NCI-H2227 treated with DMSO at 0.1 percent for 48 hours (cell line): Measurements from ENCODE around the gene ZYX.
"Not testable (repeated sequence)": the region's sequence is repeated elsewhere in the genome, so short reads cannot be mapped to it uniquely, and the experiment has no call there.

Experiments
- DNase-seq: peaks from one replicate; lab custom pipeline; 2025; lab: John Stamatoyannopoulos, UW

Gene ZYX

DNA sequence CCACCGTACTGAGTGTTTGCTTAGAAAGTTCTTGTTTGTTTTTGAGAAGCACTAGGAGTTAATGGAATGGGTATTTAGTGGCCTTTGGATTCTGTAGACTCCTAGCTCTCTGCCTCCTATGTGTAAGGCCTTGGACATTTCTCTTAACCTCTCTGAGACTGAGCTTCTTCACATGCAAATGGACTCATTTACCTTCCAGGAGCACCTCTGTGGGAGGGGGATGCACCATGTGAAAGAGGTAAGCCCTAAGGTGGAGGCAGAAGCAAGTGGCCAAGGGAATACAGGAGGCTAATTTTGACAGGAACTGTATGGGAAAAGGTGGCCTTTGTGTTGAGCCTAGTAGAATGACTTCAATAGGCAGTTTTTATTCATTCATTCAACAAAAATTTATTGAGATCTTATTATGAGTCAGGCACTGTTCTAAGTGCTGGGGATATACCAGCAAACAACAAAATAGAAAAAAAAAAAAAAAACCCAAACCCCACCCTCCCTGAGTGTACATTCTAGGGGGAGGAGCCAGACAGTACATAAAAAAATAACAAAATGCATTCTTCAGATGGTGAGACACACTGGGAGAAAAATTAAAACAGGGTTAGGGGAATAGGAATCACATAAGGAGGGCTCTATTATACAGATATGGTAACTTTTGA is 36.7 kb downstream of the ZYX start:
- DNase-seq = no peak

DNA sequence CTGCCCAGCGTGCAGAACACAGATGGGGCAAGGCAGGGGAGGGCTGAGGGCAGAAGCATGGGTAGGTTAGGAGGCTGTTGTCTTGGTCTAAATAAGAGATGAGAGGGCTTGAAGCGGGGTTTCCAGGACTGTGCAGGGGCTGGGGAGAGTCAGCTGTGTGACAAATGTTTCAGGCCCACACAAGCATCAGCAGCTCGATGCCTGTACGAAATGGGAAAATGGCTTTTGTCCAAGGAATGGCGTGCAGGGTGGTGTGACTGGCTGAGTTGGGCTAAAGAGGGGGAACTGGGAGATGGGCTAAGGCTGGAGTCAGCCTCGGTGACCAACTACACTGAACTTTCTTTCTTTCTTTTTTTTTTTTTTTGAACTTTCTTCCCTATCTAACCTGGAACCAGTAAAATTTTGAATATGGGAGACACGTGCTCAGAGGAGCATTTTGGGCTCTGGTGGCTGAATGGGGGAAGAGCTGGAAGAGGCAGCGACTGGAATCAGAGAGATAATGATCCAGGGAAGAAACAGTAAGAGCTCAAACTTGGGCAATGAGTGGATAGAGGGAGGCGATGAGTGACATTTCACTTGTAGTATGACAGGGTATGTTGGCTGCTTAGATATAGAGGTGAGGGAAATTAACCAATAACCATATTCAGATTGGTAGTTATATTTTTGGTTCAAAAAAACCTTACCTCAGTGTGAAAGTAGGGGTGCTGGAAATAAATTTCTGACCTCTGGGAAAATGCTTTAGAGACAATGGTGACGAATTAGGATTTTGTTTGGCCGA is 37.7 kb downstream of the ZYX start:
- no peak for DNase-seq

- DNase-seq = no peak
Measured at GRCh38 chr7:143419880-143420279, 38.7 kb downstream of the ZYX start.

DNA sequence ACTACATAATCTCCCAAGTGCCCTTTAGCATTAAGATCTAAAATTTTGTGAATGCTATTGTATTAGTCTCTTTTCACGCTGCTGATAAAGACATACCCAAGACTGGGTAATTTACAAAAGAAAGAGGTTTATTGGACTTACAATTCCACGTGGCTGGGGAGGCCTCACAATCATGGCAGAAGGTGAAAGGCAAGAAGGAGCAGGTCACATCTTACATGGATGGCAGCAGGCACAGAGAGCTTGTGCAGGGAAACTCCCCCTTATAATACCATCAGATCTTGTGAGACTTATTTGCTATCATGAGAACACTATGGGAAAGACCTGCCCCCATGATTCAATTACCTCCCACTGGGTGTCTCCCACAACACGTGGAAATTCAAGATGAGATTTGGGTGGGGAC is 39.5 kb downstream of the ZYX start:
- not testable (repeated sequence) for DNase-seq

- no peak for DNase-seq
Measured at GRCh38 chr7:143422033-143422432, 40.9 kb downstream of the ZYX start.

GRCh38 chr7:143424476-143424875 is 43.3 kb downstream of the ZYX start:
- not testable (repeated sequence) for DNase-seq

DNA sequence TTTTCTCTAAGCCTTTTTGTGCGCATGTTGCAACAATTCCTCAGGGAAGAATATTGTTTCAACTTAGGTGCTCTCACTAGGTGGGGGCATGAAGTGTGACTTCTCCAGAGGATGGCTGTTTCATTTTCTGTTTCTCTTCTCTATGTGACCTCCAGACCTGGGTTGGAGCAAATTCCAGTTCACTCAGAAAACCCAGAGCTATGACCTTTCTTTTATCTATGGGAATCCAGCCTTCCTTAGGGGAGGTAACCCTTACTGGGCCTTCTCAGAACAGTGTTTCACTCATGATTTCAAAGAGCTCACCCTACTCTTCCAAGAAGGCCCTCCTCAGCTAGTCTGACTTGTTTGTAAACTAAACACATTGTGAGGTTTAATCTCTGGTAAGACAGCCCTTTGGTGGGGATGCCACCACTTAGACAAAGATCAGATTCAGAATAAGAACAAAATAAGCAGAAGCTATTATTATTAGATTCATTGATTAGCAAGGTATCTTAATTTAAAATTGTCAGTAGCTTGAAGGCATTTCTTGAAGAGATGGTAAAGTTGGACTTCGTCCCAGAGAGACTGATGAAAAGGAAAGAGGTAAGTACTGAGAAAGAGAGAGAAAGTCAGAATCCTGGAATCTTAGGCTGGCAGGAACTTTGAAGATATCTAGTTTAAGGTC is 45.5 kb downstream of the ZYX start:
- DNase-seq = no peak

DNA sequence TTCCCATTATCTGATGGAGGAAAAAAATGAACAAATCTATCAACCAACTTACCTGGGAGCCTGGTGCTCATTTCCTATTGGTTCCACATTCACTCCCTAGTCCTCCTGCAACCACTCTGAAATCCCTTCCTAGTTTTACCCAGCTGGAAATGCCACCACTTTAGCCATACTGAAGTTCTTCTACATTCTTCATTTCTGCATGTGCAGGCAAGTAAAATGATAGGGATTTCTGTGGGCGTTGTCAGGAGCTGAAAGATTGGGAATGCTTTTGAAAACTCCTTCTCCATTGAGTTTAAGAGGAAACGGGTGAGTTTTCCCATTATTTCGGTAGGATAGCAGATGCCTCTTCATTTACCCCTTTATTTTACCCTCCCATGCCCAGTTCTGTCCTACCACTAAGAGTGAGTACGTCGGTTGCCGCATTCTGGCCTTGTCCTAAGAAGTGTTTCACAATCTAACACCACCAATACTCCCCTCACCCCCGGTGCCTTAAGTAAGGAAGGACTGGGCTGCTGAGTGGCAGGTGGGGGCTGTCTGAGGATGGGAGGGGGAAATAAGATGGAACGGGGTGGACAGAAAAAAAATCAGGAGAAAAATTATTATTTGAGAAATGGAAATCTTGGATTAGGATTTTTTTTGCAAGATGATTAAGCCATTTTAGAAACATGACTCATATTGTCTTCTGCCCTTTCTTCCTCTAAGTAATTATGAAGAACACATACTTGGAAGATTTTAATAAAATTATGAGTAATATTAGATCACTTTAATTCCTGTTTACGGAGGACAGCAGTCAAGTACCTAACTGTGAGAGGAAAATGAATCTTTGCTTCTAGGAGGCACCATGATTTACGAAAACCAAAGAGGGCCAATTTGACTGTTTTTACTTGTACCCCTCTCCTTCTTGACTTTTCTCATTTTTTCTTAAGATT is 48.9 kb downstream of the ZYX start:
- DNase-seq = no peak

- DNase-seq = no peak
Measured at GRCh38 chr7:143431109-143431508, 50.0 kb downstream of the ZYX start.

- no peak for DNase-seq
Measured at GRCh38 chr7:143433759-143434158, 52.6 kb downstream of the ZYX start.

DNA sequence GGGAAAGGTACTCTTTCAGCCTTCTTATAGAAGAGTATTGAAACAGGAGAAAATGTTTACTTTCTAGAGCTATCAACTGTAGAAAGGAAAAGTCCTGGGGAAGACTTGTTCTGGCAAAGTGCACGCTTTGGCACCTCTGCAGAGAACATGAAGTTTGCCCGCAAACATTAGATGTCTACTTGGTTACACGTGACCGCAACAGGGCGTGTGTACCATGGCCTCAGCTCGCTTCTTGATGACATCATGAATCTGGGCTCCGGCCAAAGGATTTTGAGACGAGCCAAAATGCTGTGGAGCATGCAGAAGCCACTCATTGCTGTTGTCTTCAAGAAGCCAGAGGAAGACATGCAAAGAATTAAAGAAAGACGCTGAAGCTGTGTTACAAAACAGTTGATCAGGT is 53.5 kb downstream of the ZYX start:
- no peak for DNase-seq

- DNase-seq = no peak
Measured at GRCh38 chr7:143435266-143435665, 54.1 kb downstream of the ZYX start.

- no peak for DNase-seq
Measured at GRCh38 chr7:143436325-143436946, 55.3 kb downstream of the ZYX start.

DNA sequence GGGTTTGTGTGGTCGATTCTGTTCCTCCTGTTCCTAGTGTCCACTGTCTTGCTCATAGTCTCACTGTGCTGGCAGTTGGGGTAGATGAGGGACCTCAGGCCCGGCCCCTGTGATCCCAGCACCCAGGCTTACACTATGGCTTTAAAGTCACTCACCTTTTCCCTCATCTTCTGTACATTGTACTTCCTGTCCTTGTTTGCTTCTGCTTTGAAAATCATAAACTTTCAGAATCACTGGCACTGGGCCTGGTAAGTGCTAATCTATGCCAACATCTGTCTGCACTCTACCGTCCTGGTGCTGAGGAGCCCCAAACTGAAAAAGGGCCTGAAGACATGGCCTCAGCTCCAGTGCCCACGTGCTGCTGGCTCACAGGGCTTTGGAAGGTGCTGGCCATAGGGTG is 56.4 kb downstream of the ZYX start:
- DNase-seq = no peak

DNA sequence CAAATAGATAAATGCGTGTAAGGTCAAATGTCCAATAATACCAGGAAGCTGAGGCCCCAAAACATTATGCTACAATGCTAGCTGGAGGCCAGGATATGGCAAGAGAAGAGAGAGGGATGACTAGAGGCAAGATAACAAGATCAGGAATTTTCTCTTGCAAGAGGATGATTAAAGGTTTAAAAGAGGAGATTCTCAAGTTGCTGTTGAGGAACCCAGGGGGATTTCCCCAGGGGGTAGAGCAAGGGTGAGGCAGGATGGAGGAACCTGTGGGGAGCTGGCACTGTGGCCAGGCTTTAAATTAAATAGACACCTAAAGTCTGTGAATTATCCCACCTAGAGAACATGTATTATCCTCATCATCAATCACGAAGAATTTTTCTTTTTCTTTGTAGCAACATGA is 58.7 kb downstream of the ZYX start:
- no peak for DNase-seq
